CD4-positive, alpha-beta T cell treated with Interleukin-12 subunit alpha and Interleukin-12 subunit beta, for 1 hour (primary cell): ENCODE data around the gene FKBP1B.
A peak's percentile ranks its signal among the peaks of the same experiment; 100 is the strongest.
"Not testable (repeated sequence)": the region's sequence is repeated elsewhere in the genome, so short reads cannot be mapped to it uniquely, and the experiment has no call there.

Experiments used
- DNase-seq: peaks from one replicate; pipeline ENCODE4 v3.0.0-alpha.2; 2020

FKBP1B gene

DNA sequence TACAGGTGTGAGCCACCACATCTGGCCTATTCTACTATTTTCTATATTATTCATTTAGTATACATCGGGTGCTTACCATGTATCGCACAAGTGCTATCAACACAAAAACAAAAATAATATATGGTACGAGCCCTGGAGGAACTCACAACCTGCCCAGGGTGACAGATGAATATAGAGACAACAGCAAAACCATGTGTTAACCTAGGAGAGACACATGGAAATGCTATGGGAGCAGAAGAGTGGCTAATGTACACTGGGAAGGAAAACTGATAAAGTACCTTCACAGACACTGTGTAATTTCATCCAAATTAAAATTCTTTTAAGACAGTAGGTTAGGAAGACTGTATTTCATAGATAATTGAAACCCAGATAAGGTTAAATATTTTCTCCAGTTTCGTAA lies 22.7 kb downstream of the FKBP1B start:
- no peak for DNase-seq

DNA sequence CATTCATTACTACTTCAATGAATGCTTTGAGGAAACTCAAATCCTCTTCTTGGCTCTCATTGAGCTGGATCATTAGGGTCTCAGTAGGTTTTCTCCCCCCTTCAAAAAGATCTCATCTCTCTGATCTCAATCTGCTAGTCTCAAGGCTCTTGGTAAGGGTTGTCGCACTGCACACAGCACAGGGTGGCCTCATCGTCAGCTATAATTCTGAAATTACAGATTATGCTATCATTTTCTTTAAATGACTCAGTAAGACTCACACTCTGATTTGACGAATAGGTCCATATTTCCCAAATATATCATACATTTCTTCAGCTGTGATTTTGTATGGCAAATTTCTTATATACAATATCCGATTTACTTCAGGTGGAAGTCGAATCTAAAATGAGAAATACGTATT lies 24.3 kb downstream of the FKBP1B start:
- DNase-seq: no peak

DNA sequence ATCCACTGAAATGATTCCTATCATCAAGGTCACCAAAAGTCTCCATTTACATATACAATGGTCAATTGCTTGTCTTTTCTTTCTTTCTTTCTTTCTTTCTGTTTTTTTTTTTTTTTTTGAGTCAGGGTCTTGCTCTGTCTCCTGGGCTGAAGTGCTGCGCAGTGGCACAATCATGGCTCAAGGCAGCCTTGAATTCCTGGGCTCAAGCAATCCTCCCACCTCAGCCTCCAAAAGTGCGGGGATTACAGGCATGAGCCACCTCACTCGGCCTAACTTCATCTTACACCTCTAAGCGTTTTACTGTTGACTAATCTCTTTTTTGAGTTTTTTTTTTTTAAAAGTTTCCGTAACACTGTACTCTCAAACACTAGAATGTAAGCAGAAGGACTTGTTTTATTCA lies 25.7 kb downstream of the FKBP1B start:
- no peak for DNase-seq

DNA sequence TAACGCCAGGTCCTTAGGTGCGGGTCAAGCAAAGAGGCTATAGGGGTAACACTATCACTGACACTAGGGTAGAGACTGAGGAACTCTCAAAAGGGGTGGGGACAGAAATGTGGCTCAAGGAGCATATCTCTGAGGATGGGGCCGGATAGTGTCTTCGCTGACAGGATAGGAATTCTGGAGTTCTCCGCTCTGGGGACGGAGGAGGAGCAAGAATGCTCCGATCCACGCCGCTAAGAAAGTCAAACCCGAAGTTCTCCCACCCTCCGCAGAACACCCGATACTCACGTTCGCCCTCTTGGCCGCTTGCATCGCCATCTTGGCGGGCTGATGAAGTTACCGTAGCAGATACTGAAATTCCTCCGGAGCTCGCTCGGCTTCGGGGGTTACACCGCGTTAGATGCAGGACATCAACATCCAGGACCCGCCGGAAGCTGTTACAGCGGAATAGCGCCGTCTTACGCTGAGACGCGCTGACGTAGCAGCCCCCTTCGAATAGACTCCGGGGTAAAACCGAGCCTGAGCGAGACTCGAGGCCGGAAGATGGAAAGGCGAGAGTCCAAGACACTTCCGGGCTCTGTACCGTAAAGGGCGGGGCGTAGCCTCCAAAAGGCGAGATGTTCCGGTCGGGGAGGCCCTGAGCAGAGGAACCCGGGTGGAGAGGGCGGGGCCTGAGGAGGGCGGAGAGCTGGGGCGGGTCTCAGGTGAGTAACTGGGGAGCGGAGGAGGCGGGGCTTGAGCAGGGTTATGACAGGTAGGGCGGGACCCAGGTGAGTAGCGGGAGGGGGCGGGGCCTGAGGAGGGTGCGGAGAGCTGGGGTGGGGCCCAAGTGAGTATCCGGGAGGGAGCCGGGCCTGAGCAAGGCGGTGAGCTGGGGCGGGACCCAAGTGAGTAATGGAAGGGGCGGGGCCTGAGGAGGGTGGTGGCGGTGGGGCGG lies 26.6 kb downstream of the FKBP1B start, which contains the start of gene SF3B6:
Gene SF3B6 (minus strand): TSS at position 412 of the 934 bp plus-strand sequence. CDS start 97 bp downstream, at position 315.
- DNase-seq: peak; percentile 100

DNA sequence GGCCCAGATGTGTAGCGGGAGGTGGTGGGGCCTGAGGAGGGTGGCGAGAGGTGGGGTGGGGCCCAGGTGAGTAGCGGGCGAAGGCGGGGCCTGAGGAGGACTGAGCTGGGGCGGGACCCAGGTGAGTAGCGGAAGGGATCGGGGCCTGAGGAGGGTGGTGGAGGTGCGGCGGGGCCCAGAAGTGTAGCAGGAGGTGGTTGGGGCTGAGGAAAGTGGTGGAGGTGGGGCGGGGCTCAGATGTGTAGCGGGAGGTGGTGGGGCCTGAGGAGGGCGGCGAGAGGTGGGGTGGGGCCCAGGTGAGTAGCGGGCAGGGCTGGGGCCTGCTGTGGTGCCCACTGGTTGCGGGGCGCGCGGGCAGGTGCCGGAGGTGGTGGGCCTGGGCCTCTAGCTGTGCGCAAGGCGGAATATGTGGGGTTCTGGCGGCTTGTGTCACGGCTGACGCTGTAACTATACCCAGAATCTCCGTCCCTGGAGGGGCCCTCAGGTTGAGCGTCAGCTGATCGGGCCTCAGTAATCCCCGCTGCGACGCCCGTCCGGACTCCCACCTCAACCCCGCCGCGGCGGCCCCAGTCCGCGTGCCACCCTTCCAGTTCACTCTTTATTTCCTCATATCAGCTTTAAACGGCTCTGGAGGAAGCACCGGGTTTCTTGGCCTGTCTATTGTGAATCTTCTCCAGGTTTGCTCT lies 27.5 kb downstream of the FKBP1B start:
- no peak for DNase-seq

DNA sequence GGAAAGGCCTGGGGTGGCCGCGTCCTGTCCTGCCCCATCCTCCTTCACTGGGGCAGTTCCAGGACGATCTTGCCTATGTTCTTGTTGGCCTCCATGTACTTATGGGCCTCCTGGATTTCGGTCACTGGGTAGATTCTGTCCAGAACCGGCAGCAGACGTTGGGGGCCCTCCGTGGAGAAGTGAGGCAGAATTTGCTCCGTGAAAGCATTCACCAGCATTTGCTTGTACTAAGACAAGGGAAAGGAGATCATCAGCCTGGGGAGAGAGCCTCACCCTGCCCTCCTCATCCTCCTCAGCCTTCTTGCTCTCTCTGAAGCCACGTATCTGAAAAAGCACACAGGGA lies 28.0 kb downstream of the FKBP1B start:
- DNase-seq: no peak

DNA sequence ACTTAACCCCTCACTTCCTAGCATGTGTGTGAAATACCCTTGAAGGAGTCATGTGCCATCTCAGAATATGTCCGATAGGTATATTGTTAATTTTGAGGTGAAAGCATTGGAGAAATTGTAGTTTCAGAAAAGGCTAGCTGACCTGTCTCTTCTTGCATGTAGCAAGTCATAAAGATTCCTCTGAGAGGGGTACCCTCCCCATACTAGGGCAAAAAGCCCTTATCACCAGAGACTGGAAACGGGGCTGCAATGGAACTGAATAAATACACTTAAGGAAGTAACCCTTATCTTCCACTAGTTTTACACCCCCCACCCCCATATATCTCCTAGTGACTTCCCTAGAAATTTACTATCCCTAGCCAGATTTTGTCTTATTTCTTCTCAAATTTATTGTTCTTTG lies 28.3 kb downstream of the FKBP1B start:
- DNase-seq: no peak

DNA sequence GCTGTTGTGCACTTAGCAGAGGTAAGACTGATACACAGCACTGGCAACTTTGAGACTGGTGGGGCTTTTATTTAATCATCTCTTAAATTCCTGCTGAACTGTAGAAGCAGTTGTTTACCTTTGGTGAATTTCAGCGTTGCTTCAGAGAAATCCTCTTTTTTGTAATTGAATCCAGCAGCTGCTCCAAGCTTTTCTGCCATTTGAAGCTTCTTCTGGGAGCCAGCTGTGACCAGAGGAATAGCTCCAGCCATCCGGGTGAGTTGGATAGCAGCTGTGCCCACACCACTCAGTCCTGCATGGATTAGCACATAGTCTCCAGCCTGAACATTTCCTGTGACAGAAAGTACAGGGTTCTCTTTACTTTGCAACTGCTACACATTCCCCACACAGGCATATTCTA lies 31.2 kb downstream of the FKBP1B start:
- DNase-seq: no peak

DNA sequence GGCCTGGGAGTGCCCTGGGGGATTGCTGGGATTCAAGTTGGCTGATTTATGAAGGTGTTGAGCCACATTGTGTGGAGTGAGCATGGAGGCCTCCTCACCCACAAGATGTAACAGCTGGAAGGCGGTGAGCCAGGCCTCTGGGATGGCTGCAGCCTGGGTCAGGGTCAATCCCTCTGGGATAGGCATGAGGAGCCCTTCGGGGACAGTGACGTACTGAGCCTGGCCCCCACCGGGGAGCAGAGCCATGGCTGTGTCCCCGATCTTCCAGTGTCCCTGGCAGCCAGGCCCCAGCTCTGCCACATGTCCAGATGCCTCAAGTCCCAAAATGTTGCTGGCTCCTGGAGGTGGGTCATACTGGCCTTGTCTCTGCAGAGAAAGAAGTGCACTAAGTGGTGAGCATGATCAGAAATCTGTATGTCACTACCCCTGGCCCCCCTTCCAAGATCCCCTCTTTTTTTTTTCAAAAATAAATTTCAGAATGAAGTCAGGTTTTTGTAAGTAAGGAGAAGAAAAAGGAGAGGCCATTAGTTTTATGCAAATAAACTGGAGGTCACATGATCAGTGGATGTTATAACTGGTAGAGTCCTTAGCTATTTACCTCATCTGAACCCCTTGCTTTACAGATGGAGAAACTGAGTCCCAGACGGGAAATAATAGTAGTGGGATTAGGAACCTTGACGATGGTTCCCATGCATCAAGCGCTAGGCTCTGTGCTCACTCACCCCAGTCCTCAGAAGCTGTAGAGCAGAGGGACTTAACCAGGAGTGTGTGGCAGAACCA lies 33.4 kb downstream of the FKBP1B start:
- DNase-seq: no peak

DNA sequence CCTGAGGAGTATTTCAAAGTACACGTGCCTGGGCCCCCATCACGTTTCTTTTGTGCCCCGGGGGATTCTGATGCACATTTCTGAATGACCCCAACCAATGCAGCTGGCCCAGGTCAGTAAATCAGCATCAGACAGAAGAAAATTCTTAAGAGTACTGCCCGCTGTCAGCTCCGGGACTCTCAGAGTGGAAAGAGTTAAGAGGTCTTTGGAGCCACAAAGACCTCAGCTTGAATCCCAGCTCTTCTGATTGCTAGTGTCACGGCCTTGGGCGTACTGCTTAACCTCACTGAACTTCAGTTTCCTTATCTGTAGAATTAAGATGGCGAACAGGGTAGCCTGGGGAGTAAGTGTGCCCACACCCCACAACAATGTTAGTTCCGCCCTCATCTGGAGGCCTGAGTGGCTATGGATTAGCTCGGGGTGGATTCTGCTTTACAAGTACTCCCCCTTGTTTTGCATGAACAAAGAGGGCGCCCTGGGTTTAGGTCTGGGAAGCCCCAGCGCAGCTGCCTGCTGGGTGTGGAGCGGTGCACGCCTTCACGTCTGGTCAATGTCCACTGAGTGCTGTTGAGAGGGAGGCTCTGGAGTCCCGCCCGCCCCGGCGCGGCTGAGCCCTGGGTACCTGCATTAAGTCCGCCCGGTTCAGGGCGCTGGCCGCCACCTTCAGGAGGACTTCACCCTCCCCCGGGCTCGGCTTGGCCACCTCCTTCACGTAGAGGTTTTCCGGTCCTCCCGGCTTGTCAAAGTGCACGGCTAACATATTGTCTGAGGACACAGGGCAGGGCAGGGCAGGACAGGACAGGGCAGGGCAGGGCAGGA lies 34.2 kb downstream of the FKBP1B start:
- DNase-seq: peak; percentile 52

DNA sequence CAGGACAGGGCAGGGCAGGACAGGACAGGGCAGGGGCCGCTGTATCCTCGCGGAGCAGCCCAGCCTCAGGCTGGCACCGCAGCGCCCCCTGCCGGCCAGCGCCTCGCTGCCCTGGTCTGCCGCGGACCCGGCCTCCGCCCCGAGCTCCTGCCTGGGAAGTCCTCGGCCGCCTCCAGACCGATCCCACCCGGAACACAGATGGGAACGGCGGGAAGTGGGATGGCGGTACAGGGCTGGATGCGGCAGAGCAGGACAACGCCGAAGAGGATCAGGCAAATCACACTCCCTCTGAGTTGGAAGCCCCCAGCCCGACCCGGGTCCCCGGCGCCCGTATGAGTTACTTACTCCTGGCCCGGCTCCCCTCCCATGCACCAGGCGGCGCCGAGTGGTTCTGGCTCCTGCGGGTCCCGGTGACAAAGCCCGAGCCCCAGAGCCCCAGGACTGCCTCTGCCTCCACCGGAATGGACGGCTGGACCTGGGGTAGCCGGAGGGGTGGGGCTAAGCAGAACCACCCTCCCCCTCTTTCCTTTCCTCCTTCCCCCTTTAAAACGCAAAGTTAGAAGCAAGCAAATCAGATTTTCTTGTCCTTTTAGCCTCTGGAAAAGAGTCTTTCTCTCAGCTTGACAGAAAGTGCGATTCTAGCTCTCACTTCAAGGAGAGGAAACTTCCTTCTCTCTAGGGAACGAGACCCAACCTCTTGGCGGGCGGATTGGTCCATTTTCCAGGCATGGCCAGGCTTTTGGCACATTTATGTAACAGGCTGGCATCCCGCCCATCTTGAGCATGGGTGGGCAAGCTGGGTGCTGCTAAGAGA lies 35.1 kb downstream of the FKBP1B start, which contains the start of gene TP53I3:
Gene TP53I3 (minus strand): TSS at position 449 of the 814 bp plus-strand sequence. CDS start 508 bp downstream, outside the sequence.
- peak; percentile 81 for DNase-seq

DNA sequence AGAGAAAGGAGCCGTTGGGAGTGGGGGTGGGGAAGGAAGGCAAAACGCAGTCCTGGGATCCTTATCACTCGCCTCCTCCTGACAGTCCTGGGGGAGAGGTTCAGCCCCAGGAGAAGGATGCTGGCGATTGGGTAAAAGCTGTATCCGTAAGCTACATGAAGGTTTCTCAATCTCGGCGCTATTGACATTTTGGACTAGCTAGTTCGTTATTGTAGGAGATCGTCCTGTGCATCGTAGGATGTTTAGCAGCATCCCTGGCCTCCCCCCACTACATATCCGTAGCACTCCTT lies 35.6 kb downstream of the FKBP1B start:
- DNase-seq: no peak

DNA sequence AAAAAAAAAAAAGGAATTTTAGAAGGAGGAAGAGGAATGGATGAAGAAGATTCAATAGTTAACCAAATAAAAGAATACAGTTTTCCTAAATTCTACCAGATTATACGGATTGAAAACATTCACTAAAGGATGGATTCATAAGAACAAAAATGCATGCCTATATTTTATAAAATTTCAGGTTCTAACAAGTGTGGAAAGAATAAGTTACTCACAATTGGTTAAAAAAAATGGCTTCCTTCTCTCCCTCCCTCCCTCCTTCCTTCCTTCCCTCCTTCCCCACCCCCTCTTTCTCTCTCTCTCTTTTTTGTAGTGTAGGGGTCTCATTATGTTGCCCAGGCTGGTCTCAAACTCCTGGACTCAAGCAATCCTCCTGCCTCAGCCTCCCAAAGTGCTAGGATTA lies 36.7 kb downstream of the FKBP1B start:
- no peak for DNase-seq

DNA sequence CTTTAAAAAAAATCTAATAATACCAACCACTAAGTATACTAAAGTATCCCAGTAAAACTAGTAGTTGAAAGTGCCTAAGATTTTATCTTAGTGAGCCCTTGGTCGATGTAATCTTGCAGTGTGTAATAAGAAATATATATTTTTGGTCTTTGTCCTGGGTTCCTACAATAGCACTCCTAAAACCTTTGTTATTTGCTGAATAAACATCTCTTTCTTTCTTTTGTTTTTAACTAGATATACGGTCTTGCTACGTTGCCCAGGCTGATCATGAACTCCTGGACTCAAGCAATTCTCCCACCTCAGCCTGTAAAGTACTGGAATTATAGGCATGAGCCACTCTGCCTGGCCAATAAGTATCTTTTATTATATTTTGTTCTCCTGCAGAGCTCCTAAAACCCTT lies 37.5 kb downstream of the FKBP1B start:
- DNase-seq: no peak

DNA sequence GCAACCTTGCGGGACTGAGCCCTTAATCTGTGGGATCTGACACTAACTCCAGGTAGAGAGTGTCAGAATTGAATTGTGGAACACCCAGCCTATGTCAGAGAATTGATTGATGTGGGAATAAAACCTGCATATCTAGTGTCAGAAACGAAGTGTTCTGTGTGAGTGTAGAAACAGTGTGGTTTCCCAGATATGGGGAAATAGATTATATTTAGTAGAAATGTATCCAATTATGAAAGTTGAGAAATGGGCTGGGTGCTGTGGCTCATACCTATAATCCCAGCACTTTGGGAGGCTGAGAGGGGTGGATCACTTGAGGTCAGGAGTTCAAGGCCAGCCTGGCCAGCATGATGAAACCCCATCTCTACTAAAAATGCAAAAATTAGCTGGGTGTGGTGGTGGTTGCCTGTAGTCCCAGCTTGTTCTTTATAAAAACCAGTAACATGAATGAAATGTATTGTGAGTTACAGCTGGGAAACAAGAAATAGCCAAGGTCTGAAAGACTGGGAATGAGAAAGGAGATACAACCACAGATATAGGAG lies 39.3 kb downstream of the FKBP1B start:
- DNase-seq: no peak

DNA sequence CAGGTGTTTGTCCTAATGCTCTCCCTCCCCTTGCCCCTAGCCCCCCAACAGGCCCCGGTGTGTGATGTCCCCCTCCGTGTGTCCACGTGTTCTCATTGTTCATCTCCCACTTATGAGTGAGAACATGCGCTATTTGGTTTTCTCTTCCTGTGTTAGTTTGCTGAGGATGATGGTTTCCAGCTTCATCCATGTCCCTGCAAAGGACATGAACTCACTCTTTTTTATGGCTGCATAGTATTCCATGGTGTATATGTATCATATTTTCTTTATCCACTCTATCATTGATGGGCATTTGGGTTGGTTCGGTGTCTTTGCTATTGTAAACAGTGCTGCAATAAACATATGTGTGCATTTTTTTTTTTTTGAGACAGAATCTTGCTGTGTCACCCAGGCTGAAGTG lies 43.7 kb downstream of the FKBP1B start:
- DNase-seq: not testable (repeated sequence)

DNA sequence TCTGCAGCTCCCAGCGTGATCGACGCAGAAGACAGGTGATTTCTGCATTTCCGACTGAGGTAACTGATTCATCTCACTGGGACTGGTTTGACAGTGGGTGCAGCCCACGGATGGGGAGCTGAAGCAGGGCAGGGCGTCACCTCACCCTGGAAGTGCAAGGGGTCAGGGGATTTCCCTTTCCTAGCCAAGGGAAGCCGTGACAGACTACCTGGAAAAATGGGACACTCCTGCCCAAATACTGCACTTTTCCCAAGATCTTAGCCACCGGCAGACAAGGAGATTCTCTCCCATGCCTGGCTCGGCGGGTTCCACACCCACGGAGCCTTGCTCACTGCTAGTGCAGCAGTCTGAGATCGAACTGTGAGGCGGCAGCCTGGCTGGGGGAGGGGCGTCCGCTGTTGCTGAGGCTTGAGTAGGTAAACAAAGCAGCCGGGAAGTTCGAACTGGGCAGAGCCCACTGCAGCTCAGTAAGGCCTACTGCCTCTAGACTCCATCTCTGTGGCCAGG lies 45.7 kb downstream of the FKBP1B start:
- DNase-seq: not testable (repeated sequence)

DNA sequence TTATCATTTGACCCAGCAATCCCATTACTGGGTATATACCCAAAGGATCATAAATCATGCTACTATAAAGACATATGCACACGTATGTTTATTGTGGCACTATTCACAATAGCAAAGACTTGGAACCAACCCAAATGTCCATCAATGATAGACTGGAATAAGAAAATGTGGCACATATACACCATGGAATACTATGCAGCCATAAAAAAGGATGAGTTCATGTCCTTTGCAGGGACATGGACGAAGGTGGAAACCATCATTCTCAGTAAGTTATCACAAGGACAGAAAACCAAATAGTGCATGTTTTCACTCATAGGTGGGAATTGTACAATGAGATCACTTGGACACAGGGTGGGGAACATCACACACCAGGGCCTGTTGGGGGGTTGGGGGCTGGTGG lies 51.2 kb downstream of the FKBP1B start:
- DNase-seq: not testable (repeated sequence)

DNA sequence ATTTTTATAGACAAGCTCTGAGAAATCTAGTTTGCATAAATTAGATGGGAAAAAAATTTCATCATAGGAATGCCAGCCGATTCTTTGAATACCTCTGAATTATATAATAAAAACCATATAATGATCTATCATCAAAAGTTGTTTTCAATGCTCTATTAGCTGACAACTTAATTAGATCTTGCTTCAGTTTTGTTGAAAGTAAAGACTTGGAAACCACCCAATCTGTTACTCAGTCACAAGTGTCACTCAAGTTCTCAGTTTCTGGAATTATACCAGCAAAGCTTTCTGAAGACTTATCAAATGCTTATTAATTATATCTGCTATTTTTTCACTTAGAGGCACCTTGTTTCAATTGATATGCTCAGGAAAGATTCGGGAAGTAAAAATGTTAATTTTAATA lies 52.5 kb downstream of the FKBP1B start:
- DNase-seq: no peak

DNA sequence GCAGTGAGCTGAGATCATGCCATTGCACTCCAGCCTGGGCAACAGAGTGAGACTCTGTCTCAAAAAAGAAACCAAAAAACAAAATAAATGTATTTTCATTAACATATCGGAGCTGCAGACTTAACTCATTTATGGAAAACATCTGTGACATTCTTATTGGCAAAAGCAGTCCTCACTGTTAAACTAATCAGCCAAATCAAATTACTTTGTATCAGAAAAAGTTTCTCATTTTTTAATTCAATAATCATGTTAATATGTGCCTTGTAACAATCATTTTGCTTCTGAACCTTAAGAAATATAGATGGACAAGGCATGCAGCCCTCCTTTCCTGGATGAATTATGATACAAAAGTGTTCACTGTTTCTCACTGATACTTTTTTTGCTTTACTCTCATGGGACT lies 53.1 kb downstream of the FKBP1B start:
- no peak for DNase-seq

DNA sequence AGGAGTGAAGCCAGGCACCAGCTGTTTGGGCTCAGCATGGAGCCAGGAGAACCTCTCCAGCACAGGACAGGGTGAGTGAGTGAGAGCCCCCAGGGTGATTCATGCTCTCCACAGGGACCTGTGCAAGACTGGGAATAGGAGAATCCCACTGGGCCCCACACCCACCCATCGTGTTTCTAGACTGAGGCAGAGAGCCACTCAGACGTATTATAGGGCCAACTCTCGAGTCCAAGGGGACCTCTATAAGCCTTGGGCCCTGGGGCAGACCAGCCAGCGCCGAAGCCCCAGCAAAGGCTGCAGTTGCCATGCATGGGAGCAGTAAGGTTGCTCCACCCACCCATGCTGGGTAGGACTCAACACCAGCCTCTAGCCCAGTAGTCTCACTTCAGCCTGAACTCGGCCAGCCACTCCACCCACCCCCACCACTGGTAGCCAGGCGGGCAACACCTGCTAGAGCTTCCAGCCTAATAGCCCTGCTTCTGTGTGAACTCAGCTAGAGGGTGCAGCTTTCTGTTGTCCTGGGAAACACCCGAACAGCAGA lies 54.6 kb downstream of the FKBP1B start:
- DNase-seq: no peak
